ENCODE measurements around the gene FUOM.
"Not testable (repeated sequence)": the region's sequence is repeated elsewhere in the genome, so short reads cannot be mapped to it uniquely, and the experiment has no call there.

The FUOM gene

DNA sequence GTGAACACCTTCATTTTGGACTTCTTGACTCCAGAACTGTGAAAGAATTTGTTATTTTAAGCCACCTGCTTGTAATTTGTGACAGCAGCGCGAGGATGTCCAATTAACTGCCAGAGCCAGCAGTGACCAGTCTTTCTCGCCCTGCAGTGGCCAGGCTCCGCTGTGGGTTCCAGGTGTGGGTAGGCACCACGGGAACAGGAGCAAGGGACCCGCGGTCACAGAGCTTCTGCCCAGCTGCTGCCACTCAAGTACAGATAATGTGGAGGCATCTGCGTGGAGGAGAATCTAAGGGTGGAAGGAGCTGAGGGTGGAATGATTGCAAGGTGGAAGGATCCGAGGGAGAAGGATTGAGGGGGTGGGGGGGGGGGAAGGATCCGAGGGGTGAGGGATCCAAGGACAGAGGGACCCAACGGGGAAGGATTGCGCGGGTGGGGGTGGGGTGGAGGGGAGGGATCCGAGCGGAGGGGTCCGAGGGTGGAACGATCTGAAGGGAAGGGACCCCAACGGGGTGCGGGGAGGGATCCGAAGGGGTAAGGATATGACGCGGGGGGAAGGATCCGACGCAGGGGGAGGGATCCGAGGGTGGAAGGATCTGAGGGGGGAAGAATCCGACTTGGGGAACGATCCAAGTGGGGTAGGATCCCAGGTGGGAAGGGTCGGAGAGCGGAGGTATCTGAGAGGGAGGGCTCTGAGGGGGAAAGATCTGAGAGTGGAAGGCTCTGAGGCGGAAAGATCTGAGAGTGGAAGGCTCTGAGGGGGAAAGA, 24.7 kb downstream of the FUOM start:
- no peak for DNase-seq (ENCODE audit: low read depth in 2 of 2)

DNA sequence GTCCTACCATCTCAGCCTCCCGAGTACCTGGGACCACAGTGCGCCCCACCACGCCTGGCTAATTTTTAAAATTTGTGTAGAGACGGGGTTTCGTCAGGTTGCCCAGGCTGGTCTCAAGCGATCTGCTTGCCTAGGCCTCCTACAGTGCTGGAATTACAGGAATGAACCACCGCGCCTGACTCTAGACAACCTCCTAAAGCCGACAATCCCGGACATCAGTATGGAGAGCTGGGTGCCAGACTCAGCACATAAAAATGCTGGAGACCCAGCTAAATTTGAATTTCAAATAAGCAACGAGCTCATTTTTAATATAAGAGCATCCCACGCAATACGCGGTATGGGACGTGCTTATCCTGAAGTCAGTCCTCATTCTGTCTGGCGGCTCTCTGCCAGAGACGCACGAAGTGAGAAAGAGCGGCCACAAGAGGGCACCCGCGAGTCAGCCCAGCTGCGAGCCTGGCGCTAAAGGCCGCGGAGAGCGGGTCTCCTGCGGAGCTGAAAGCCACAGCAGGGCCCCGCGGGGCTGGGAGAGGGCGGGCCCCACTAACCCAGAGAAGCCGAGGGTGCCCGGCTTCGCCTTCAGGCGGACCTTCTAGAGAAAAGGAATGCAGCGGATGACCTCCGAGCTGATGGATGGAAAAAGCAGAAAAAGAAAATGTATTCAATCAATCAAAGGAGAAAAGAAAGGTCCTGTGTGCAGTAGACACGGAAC, 28.2 kb downstream of the FUOM start:
- DNase-seq (ENCODE audit: low read depth in 2 of 2), result peak; percentile 74 to 83

DNA sequence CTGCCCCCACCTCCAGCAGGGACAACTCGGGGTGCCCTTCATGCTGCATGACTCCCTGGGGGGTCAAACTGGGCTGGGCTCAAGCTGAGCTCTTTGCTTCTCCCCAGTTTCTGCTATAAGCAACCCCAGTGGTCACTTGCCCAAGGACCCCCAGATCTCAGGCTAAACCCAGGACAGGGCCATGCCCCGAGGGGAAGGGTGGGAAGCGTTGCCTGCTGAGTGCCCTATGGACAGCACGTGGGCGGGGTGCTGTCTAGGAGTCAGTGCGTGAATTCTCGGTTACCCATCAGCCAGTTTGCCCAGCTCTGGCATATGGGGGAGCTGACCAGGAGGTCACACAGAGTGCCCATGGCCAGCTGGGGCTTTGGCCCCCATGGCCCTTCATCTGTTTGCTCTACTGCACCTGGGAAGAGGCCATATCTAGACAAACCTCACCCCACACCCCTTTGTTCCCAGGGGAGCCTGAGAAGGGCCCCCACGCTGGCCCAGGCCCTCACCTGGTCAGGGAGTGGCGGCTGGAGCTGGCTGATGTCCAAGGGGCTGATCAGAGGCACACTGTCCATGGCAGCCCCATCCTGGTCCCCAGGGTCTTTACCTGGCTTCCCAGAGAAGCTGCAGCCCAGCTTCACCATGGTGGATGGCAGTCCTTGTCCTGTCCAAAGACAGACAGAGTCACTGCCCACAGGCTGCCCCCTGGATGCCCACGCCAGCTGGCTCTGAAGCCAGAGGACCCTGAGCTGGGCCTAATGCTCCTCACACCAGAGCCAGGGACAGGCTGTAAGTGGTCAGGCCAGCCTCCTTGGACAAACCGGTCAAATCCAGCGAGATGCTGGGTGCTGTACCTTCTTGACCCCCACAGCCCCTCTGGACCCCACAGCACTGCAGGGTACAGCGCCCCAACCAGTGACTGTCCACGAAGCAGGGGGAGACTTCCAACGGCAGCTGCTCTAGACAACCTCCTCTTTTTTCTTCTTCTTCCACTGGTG, 29.2 kb downstream of the FUOM start:
- DNase-seq (ENCODE audit: low read depth in 2 of 2), result no peak

DNA sequence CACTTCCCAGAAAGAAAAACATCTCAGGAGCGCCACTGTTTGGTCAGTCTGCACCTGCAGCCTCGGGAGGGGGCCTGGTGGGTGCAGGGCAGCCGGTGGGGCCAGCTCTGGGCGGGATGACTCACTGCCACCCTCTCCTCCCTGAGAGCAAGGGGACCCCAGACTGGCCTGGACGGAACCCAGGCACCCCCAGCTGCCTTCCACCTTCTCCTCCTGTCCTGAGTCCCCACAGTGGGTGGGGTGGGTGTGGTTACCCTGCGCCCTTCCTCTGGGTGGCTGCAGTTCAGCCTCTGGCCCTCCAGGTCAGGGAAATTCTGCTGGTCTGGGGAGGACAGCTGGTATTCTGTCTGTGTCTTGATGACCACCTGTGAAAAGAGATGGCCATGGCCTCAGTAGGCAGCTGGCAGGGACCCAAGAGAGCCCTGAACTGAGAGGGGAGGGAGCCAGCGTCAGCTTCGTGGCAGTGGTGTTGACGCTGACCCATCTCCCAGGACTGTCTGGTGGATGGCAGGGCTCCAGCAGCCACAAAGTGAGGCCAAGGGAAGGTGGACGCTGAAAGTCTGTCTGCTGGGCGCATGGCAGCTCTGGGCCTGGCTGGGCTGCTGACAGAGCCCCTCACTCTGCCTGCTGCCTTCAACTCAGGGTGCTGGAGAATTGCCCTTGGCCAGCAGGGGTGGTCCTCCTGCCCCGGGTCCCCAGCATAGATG, 30.0 kb downstream of the FUOM start:
- no peak for DNase-seq (ENCODE audit: low read depth in 2 of 2)

DNA sequence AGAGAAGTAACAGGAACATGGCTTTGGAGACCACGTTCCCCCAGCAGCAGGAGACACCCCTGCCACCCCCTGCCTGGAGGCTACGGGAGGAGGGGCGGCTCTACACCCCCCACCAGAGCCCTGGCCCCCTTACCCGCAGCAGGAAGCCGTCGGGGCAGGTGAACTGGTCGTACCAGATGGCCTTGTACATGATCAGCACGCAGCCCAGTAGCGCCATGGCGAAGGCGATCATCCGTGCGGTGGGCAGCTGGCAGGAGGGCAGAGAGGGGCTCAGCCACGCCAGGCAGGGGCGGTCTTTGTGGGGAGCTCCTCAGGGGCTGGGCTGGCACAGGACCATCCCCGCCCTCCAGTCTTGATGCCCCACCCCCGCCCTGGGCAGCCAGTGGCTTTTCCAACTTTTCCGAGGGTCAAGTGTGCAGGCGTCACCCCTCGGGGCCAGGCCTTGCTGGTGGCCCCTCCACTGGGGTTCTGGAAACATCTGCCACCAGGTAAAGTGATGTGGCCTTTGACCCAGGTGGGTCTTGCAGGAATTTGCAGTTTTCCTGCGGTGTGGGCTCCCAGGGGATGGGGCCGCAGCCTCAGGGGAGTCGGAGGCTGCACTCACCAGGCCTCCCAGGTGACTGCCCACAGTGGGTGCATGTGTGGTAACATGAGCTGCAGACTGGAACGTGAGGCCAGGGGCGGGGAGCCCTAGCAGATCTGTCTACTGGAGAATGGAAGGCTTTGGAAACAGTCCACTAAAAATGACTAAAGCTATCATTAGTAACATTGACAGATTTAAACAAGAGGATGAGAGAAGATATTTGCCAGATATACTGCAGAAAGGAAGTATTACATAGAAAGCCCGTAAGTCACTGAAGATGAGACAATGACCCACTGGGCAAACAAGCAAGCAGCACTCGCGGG, 30.8 kb downstream of the FUOM start:
- DNase-seq (ENCODE audit: low read depth in 2 of 2), result no peak

DNA sequence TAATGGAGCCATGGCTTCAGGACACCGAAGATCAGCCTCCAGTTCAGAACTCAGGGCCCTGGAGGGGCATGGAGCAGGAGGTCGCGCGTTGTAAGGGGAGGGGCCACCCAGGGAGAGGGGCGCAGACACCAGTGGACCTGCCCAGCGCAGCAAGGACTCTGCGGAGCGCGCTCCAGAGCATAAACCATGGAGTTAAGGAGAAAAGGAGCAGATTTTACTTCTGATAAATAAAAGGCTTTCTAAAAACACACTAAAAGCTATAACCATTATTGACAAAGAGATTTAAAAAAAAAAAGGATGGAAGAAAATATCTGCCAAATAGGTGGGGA, 31.6 kb downstream of the FUOM start:
- DNase-seq (ENCODE audit: low read depth in 2 of 2), result no peak

DNA sequence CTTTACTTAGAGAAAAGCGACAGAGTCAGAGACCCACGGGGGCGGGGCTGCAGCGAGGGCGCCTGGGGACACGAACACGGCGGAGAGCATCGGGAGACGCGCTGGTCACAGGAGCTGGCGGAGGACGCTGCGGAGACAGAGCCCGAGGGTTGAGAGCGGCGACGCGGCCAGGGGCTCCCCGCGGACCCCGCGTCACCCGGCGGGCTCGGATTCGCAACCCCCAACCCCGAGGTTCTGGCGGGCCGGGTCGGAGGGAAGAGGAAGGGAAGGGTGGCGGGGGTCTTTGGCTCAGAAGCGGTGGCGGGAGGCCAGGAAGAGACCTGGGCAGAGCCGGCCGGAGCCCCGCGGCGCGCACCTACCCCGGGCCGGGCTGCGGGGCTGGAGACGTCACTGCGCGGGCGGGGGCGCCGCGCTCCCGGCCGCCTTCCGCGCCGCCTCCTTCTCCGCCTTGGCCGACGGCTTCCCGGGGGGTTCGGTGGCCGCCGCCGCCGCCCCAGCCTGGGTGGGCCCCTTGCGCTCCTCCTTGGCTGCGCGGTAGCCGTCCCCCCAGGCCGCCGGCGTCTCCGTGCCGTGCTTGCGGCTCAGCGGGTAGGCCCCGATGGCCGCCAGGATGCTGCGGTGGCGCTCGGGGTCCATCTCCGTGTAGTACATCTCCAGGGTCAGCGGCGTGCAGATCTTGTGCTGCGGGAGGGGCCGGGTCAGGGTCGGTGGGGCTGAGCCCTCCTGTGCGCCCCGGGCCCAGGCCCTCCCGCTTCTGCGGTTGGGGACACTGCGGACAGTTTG, 32.2 kb downstream of the FUOM start:
- DNase-seq (ENCODE audit: low read depth in 2 of 2), result no peak

DNA sequence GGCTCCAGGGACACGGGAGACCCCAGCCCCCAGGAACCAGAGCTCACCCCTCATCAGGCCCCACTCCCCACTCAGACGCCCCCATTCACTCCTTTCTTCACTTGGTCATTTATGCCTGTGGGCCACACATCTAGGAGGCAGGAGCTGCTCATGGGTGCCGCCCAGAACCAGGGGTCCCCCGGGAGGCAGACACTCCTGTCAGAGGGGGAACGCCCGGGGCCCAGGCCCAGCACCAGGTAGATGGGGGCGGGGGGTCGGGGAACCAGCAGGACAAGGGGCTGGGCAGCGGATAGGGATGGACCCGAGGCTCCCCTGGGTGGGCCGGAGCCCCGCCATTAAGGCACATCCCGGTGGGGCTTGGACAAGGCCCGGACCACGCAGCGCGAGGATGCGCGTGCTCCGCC, 33.0 kb downstream of the FUOM start:
- DNase-seq (ENCODE audit: low read depth in 2 of 2), result no peak

DNA sequence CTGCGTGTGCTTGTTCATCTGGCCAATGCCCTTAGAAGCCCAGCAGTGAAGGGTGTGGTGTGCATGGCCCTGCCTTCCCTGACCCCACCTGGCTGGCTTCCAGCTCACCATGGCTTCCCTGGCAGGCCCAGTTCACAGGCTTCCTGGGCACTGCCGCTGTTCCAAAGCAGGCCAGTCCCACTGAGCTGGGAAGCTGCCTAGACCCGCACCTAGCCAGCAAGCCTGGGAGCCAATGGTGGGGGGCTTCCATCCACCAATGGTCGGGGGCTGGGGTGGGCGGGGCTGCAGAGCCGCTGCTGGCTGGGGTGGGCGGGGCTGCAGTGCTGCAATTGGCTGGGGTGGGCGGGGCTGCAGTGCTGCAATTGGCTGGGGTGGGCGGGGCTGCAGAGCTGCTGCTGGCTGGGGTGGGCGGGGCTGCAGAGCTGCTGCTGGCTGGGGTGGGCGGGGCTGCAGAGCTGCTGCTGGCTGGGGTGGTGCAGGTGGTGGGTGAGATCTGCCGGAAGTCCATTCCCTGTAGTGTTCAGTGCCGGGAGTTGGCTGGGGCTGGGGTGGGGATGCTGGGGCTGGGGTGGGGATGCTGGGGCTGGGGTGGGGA, 33.5 kb downstream of the FUOM start:
- peak; percentile 47 to 69 for DNase-seq (ENCODE audit: low read depth in 2 of 2)

DNA sequence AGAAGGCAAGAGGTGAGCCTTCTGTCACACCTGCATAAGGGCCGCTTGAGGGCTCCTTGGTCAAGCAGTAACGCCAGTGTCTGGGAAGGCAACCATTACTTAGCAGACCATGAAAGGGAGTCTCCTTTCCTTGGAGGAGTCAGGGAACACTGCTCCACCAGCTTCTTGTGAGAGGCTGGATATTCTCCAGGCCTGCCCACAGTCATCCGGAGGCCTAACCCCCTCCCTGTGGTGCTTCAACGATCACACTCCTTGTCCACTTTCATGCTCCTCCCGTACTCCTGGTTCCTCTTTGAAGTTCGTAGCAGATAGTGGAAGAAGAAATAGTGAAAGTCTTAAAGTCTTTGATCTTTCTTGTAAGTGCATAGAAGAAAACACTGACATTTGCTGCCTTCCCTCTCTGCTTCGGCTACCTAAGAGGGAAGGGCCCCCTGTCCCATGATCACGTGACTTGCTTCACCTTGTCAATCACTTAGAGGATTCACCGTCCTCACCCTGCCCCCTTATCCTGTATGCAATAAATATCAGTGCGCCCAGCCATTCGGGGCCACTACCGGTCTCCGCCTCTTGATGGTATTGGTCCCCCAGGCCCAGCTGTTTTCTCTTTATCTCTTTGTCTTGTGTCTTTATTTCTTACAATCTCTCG, 35.6 kb downstream of the FUOM start:
- not testable (repeated sequence) for DNase-seq (ENCODE audit: low read depth in 2 of 2)

DNA sequence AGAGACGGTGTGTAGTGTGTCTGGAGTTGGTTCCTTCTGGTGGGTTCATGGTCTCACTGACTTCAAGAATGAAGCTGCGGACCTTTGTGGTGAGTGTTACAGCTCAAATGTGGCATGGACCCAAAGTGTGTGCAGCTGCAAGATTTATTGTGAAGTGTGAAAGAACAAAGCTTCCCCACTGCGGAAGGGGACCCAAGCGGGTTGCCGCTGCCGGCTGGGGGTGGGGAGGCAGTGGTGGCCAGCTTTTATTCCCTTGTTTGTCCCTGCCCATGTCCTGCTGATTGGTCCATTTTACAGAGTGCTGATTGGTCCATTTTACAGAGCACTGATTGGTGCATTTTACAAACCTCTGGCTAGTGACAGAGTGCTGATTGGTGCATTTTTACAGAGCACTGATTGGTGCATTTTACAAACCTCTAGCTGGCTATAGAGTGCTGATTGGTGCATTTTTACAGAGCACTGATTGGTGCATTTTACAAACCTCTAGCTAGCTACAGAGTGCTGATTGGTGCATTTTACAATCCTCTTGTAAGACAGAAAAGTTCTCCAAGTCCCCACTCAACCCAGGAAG, 36.9 kb downstream of the FUOM start:
- not testable (repeated sequence) for DNase-seq (ENCODE audit: low read depth in 2 of 2)

DNA sequence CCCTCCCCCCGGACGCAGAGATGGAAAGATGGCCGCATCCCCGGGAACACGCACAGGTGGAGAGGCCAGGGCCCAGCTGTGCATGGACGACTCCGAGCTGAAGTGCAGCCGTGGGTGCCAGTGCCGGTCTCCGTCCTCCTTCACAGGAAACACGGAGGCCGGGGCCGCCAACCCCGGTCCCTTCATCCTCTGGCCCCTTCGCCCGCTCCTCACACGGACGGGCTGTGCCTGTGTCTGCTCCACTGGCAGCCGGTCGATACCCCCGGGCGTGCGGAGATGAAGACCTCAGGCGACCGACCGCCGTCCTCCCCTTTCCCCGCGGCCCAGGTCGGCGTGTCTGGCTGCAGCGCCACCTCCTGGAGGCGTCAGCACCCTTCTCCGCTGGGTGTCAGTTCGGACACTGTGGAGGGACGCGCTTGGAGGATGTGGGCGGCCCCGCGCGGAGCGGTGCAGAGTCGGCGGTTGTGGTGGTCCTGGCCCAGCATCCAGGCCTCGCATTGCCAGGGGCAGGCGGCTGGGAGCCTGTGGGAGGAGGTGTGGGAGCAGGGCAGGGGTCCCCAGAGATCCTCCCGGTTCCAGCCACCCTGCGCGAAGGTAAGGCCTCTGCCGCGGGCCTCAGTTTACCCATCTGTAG, 39.2 kb downstream of the FUOM start:
- DNase-seq (ENCODE audit: low read depth in 2 of 2), result peak in 1 of 2 donors; percentile 67

DNA sequence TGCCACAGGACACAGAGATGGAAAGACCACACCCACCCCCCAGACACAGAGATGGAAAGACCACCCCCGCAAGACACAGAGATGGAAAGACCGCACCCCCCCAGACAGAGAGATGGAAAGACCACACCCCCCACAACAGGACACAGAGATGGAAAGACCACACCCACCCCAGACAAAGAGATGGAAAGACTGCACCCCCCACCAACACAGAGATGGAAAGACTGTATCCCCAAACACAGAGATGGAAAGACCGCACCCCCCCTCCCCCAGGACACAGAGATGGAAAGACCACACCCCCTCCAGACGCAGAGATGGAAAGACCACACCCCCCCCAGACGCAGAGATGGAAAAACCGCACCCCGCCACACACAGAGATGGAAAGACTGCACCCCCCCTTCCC, 41.1 kb downstream of the FUOM start:
- no peak for DNase-seq (ENCODE audit: low read depth in 2 of 2)

DNA sequence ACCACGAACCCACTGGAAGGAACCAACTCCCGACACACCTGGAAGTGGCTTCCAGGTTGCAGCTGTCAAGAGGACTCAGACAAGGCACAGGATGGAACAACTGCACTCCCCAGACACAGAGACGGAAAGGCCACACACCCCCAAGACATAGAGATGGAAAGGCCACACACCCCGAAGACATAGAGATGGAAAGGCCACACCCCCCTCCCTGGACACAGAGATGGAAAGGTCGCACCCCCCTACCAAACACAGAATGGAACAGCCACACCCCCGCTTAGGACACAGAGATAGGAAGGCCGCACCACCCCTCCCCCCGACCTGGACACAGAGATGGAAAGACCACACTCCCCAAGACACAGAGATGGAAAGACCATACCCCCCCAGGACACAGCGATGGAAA, 41.6 kb downstream of the FUOM start:
- no peak for DNase-seq (ENCODE audit: low read depth in 2 of 2)

DNA sequence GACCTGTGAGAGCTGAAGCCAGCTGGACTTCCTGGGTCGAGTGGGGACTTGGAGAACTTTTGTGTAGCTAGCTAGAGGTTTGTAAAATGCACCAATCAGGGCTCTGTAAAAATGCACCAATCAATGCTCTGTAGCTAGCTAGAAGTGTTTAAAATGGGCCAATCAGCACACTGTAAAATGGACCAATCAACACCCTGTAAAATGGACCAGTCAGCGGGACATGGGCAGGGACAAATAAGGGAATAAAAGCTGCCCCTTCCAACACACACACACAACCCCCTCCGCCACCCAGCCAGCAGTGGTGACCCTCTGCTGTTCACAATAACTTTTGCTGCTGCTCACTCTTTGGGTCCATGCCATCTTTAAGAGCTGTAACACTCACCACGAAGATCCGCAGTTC, 42.0 kb downstream of the FUOM start:
- DNase-seq (ENCODE audit: low read depth in 2 of 2), result no peak

DNA sequence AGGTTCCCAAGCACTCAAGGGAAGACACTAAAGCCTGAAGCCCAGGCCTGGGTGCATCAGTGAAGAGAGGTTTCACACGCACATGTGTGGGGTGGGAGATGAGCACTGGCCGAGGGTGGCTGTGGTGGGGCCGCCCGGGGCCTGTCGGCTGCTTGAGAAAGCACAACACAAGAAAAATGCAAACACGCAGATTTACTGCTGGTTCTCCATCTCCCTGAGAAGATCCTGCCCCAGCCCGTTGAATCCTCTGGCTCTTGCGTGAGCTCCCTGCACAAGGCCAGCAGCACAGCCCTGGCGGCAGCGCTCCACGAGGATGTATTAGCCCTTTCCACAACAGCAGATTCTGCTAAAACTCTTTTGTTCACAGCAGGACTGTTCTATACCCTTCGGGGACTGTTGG, 42.9 kb downstream of the FUOM start:
- DNase-seq (ENCODE audit: low read depth in 2 of 2), result no peak

DNA sequence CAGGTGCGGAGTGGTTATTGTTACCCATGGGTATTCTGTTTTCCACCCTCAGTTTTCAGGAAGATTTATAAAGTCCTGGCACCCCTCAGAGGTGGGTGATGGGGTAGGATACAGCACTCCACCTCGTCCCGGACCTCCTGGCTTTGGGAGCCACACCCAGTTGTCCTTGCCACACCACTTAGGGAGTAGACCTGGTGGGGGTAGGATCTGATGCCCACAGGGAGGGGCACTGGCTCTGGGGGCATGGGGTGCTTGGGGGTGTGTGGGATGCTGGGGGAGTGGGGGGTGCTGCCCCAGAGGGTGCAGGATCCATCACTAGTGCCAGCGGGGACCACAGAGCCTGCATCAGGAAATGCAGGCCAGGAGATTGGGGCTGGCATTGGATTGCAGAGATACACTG, 44.6 kb downstream of the FUOM start:
- DNase-seq (ENCODE audit: low read depth in 2 of 2), result no peak

DNA sequence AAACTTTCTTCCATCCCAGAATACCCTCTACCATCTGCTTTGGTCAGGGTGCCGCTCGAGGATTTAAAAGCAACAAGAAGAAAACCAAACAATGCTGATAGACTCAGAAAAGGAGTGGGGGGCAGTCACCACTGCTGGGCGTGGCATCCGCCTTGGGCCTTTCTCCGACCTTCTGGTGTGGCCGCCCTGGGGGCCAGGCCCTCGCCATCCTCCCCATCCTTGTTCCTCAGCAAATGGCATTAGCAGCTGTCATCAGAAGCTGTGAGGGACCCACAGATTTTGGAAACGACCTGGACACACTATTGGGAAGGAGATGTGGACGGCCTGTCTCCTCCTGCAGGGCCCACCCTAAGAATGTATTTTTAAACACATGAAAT, 45.1 kb downstream of the FUOM start:
- no peak for DNase-seq (ENCODE audit: low read depth in 2 of 2)

All from stimulated activated CD4-positive, alpha-beta T cell treated with anti-CD3 and anti-CD28 coated beads, Interleukin-15, amount 100 ng/mL, for 48 hours (primary cell).